DMS114 treated with DMSO at 0.1 percent for 48 hours (cell line): Measurements from ENCODE around the gene DNM3.

ENCODE experiments used
- DNase-seq: peaks from one replicate; lab custom pipeline; 2025; ENCODE audit not compliant: unreplicated experiment; lab: John Stamatoyannopoulos, UW

Gene DNM3

GRCh38 chr1:172268237-172268636 is 426.9 kb downstream of the DNM3 start:
- DNase-seq: no peak

GRCh38 chr1:172269084-172269483 is 427.8 kb downstream of the DNM3 start:
- no peak for DNase-seq

- no peak for DNase-seq
Measured at GRCh38 chr1:172269644-172270043, 428.3 kb downstream of the DNM3 start.

- no peak for DNase-seq
Measured at GRCh38 chr1:172270605-172271004, 429.3 kb downstream of the DNM3 start.

- no peak for DNase-seq
Measured at GRCh38 chr1:172272087-172272486, 430.8 kb downstream of the DNM3 start.

- DNase-seq: peak; percentile 57
Measured at GRCh38 chr1:172273647-172274396, 432.5 kb downstream of the DNM3 start.

- no peak for DNase-seq
Measured at GRCh38 chr1:172275478-172275877, 434.2 kb downstream of the DNM3 start.

GRCh38 chr1:172276120-172276818 is 435.0 kb downstream of the DNM3 start:
- no peak for DNase-seq

- DNase-seq: no peak
Measured at GRCh38 chr1:172277275-172277674, 436.0 kb downstream of the DNM3 start.

- DNase-seq: no peak
Measured at GRCh38 chr1:172277989-172278388, 436.7 kb downstream of the DNM3 start.

GRCh38 chr1:172278478-172278877 is 437.2 kb downstream of the DNM3 start:
- no peak for DNase-seq

- no peak for DNase-seq
Measured at GRCh38 chr1:172279939-172280636, 438.8 kb downstream of the DNM3 start.

GRCh38 chr1:172283766-172284165 is 442.5 kb downstream of the DNM3 start:
- DNase-seq: no peak

GRCh38 chr1:172286629-172287076 is 445.4 kb downstream of the DNM3 start:
- no peak for DNase-seq

GRCh38 chr1:172287208-172287607 is 445.9 kb downstream of the DNM3 start:
- no peak for DNase-seq

- DNase-seq: no peak
Measured at GRCh38 chr1:172288581-172288980, 447.3 kb downstream of the DNM3 start.

- DNase-seq: no peak
Measured at GRCh38 chr1:172289448-172289847, 448.1 kb downstream of the DNM3 start.

- DNase-seq: no peak
Measured at GRCh38 chr1:172292840-172293239, 451.5 kb downstream of the DNM3 start.

- DNase-seq: peak; percentile 78
Measured at GRCh38 chr1:172293429-172293828, 452.1 kb downstream of the DNM3 start.

GRCh38 chr1:172298141-172298540 is 456.8 kb downstream of the DNM3 start:
- DNase-seq: no peak

GRCh38 chr1:172298911-172299310 is 457.6 kb downstream of the DNM3 start:
- no peak for DNase-seq

- no peak for DNase-seq
Measured at GRCh38 chr1:172299515-172299914, 458.2 kb downstream of the DNM3 start.
